Epithelial cell of proximal tubule (primary cell): ENCODE data around the gene CRLF3. TPM values are rescaled to one million over a fixed set of nuclear protein-coding genes. Genes with fewer than 3 reads are reported as not detected.
"Not testable (repeated sequence)": the region's sequence is repeated elsewhere in the genome, so short reads cannot be mapped to it uniquely, and the experiment has no call there.

Experiments used
- DNase-seq: peaks from one replicate; pipeline ENCODE4 v3.0.0-alpha.2; 2011; ENCODE audit warnings: low read depth
- H3K4me3 ChIP-seq: 2 replicates; pipeline ENCODE4 v1.5.1; 2011; ENCODE audit warnings: low read depth, mild to moderate bottlenecking, low read length
- total RNA-seq: library from RNA; depleted of rRNA; stranded (reverse); fragments of >200 nt; gene quantifications from 2 replicates; pipeline ENCODE4 v1.2.3, GENCODE V29; 2015
- TF ChIP-seq, protein P1 (sequence below): conservative IDR thresholded peaks from 2 replicates; pipeline ENCODE4 v1.5.1; 2012; ENCODE audit warnings: low read depth, mild to moderate bottlenecking, low read length

The CRLF3 gene
- total RNA-seq, 1 donor from 2014 or later = 13.8 TPM

DNA sequence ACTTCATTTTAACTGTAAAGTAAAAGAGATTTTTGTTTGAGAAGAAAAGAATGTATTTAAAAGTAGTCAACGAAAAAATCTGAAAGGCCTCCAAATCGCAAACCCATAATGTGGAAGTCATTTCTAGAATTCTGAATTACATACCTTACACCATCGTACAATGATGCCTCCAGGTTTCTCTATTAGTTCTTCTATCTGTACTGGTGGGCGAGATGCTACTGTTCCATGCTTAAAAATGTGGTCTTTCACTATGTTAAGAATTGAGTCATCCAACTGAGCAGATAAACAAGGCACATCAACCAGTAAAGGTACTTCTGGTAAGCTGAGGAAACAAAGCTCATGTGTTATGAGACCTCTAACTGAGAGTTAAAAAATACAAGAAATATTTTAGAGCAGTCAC, 28.5 kb downstream of the CRLF3 start:
- TF ChIP-seq, protein P1, sequence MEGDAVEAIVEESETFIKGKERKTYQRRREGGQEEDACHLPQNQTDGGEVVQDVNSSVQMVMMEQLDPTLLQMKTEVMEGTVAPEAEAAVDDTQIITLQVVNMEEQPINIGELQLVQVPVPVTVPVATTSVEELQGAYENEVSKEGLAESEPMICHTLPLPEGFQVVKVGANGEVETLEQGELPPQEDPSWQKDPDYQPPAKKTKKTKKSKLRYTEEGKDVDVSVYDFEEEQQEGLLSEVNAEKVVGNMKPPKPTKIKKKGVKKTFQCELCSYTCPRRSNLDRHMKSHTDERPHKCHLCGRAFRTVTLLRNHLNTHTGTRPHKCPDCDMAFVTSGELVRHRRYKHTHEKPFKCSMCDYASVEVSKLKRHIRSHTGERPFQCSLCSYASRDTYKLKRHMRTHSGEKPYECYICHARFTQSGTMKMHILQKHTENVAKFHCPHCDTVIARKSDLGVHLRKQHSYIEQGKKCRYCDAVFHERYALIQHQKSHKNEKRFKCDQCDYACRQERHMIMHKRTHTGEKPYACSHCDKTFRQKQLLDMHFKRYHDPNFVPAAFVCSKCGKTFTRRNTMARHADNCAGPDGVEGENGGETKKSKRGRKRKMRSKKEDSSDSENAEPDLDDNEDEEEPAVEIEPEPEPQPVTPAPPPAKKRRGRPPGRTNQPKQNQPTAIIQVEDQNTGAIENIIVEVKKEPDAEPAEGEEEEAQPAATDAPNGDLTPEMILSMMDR = no peak
- H3K4me3 ChIP-seq = no peak overlapping the region
- DNase-seq = no peak

DNA sequence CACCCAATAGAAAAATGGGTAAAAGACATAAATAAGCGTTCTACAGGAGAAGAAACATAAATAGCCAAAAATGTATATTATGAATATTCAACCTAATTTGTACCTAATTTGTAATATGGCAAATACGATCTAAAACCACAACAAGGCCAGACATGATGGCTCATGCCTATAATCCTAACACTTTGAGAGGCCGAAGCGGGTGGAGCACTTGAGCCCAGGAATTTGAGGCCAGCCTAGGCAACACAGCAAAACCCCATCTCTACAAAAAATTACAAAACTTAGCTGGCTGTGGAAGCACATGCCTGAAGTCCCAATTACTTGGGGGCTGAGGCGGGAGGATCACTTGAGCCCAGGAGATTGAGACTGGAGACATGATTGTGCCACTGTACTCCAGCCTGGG, 30.1 kb downstream of the CRLF3 start:
- DNase-seq = no peak
- H3K4me3 ChIP-seq = no peak overlapping the region
- TF ChIP-seq, protein P1 = no peak

DNA sequence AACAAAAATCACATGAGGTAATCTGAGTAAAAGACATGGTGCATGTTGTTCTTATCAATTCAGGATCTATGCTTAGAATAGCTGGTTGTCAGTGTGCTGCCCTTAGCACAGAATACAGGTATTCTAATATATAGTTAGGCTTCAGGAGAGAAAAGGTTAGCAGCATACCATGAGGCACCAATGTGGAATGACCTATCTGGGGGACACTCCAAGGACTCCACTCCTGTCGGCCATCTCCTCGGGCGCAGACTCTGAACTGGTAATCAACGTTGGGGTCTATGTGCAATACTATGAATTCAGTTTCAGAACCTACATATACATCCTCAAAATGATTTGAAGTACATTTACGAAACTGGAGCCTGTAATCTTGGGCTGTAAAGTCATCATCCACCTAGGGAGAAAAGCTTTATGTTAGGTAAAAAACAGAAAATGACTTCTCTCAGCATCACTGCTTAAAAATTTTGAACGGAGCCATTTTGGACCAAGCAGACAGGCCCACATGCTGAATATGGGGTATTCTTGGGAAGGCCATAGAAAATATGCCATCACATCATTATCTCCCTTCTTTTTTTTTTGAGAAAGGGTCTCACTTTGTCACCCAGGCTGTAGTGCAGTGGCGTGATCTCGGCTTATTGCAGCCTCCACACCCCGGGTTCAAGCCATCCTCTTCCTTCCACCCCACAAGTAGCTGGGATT, 31.1 kb downstream of the CRLF3 start:
- TF ChIP-seq, protein P1 = no peak
- H3K4me3 ChIP-seq = no peak overlapping the region
- DNase-seq = no peak

DNA sequence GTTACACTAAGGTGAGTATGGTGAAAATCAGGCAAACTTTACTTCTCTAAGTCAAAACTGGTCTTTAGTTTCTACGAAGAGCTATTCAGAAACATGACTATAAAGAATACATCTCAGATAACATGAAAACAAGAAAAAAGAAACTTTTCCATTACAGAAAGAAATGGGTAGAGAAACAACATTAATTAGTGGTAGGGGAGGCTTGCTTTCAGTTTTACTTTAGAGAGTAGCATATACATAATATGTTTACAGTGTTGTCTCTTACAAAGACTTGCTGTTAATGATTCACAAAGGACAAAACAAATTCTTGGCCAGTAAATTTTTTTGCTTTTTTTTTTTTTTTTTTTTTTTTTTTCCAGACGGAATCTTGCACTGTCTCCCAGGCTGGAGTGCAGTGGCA, 34.2 kb downstream of the CRLF3 start:
- TF ChIP-seq, protein P1 = no peak
- H3K4me3 ChIP-seq = no peak overlapping the region
- no peak for DNase-seq

DNA sequence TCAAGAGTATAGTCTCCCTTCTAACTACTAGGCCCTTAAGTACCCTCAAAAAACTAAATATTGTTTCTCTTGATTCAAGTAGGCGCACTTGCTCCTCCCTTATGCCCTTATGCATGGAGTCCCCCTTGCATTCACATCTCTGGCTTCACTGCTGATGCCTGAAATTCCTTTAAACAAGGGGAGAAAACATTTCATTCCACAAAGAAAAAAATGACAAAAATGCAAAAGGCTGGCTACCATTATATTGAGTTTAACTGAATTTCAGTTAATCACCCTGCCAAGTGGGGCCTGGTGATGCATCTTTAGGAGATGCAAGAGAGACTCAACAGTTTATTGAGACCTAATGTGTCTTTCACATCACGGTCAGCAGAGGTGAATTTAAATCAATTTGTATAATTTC, 35.6 kb downstream of the CRLF3 start:
- DNase-seq = no peak
- no peak overlapping the region for H3K4me3 ChIP-seq

DNA sequence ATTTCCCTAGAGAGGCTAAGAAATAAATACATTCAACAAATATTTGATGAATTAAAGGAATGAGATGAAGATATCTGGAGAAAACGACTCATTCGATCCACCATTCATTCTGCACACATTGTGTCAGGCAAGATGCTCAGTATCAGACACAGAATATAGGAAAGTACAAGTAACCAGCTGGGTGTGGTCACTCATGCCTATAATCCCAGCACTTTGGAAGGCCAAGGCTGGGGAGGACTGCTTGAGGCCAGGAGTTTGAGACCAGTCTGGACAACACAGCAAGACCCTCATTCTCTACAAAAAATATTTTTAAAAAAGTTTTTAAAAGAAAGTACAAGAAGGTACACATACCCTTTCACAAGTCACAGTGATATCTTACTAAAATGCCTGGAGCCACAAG, 42.3 kb downstream of the CRLF3 start:
- DNase-seq = no peak
- TF ChIP-seq, protein P1 = no peak
- H3K4me3 ChIP-seq = no peak overlapping the region

More for the DNA sequence above, 35.6 kb downstream of the CRLF3 start:
- TF ChIP-seq, protein P1 = no peak

DNA sequence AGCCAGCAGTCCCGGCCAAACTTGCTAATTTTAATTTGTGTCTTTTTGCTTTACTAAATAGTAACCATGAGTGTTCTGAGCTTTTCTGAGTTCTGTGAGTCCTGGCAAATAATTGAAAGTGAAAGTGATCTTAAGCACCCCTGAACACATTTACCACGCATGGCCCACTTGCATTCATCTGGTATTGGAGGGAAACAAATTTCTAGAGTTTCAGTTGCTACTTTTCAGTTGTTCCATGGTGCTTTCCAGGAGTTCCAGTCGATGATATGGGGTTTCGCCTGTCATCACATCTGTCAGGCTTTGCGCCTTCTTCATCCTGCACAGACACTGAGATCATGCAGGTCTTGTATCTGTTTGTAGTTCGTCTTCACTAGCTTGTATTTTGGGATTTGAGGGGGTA, 44.1 kb downstream of the CRLF3 start:
- no peak for DNase-seq
- TF ChIP-seq, protein P1 = no peak
- no peak overlapping the region for H3K4me3 ChIP-seq

DNA sequence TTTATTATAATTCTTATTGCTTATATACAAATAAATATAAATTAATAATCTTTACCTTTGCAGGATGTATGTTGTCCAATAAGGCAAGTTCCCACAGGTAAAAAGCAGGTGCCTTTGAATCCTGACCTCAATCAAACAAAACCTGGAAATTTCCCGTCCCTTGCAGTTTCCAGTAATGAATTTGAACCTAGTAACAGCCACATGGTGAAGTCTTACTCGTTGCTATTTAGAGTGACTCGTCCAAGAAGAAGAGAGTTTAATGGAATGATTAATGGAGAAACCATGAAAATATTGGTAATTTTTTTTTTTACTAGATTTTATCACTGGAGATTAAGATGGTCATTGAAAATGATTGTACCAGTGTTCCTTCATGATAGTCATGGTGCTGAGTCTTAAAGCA, 55.7 kb downstream of the CRLF3 start:
- H3K4me3 ChIP-seq, DNase-seq: not testable (repeated sequence)

DNA sequence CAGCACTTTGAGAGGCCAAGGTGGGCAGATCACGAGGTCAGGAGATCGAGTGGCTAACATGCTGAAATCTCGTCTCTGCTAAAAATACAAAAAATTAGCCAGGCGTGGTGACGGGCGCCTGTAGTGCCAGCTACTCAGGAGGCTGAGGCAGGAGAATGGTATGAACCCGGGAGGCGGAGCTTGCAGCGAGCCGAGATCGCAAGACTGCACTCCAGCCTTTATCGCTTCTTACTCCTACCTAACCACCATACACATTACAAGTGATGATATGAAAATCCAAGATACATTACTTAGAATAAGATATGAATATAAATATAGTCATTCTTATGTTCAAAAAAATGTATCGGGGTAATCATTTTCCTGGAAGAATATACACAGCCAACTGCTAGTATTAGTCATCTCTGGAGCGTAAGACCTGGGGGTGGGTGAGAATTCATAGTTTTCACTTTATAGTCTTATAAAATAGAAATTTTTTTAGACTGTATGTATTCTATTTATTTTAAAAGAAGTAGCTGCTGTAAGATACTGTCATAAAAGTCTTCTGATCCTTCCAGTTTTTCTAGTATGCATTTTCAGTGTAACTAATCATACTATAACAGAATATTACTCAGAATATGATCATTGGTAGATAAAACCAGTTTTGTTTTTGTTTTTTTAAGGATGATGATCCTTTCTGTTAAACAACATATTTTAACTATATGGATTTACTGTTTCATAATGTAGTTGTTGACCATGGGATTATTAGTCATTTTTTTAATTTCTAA, 56.7 kb downstream of the CRLF3 start:
- not testable (repeated sequence) for DNase-seq, H3K4me3 ChIP-seq
